ENCODE data around the gene TSPEAR. TPM values are rescaled to one million over a fixed set of nuclear protein-coding genes. Genes with fewer than 3 reads are reported as not detected.

The TSPEAR gene
- total and polyA plus RNA-seq, 3 donors from 2014 or later, result 0.53 to 0.62 (median 0.55) TPM

- no peak for TF ChIP-seq POLR2A (IDR thresholded peaks at IDR 0.05)
- TF ChIP-seq, protein P1, sequence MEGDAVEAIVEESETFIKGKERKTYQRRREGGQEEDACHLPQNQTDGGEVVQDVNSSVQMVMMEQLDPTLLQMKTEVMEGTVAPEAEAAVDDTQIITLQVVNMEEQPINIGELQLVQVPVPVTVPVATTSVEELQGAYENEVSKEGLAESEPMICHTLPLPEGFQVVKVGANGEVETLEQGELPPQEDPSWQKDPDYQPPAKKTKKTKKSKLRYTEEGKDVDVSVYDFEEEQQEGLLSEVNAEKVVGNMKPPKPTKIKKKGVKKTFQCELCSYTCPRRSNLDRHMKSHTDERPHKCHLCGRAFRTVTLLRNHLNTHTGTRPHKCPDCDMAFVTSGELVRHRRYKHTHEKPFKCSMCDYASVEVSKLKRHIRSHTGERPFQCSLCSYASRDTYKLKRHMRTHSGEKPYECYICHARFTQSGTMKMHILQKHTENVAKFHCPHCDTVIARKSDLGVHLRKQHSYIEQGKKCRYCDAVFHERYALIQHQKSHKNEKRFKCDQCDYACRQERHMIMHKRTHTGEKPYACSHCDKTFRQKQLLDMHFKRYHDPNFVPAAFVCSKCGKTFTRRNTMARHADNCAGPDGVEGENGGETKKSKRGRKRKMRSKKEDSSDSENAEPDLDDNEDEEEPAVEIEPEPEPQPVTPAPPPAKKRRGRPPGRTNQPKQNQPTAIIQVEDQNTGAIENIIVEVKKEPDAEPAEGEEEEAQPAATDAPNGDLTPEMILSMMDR (IDR thresholded peaks at IDR 0.05), result no peak
- no peaks in the 10 kb centered on the region for H3K36me3 ChIP-seq (ENCODE audit: low read depth, missing control alignments)
- intact Hi-C loops (cut with DNase I; ENCODE audit: low total_unique reads), result no loop called here
These were observed 53.5 kb downstream of the TSPEAR start, which contains the start of gene KRTAP12-3 for GRCh38 chr21:44657635-44658540. Gene KRTAP12-3, plus strand, starts transcription at chr21:44657932. Its CDS starts 48 bp downstream, at chr21:44657980.

DNA sequence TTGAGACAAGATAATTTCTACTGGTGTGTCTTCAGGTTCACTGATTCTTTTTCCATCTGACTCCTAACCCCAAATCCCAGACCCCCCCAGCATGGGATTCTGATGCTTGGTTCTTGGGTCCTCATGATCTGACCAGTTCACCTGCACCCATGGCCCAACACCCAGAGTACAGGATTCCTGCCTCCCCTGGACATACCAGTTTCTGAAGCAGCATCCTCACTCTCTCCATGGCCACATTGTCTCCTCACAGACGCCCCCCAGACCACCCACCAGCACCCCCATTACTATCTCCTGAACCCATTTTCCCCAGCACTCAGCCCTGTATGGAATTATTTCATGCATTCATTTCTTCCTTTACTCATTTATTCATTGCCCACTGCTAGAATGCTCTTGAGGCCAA lies 54.5 kb downstream of the TSPEAR start:
- Histone ChIP-seq H3K27me3 (no peaks in the 10 kb centered on the region), H3K36me3 (ENCODE audit: low read depth, missing control alignments) (no peaks in the 10 kb centered on the region), H3K27ac (no peak overlapping the region), H3K9me3 (no peaks in the 10 kb centered on the region), H3K4me1 (no peaks in the 10 kb centered on the region), H3K4me3 (no peak overlapping the region)
- intact Hi-C loops (cut with DNase I; ENCODE audit: low total_unique reads), result no loop called here
- no peak for DNase-seq
- WGBS, 2 donors, result 48 to 53% methylated on average over 1 of the region's 1 CpG
- no peak for TF ChIP-seq POLR2A (IDR thresholded peaks at IDR 0.05)
- TF ChIP-seq, protein P1 (IDR thresholded peaks at IDR 0.05), result no peak

More at GRCh38 chr21:44657635-44658540, 53.5 kb downstream of the TSPEAR start, which contains the start of gene KRTAP12-3:
- H3K4me3 ChIP-seq, result no peak within 1 kb of the TSS
- no peaks in the 10 kb centered on the region for H3K27me3 ChIP-seq
- H3K4me1 ChIP-seq, result no peaks in the 10 kb centered on the region
- H3K27ac ChIP-seq, result no peak within 1 kb of the TSS
- no peak for DNase-seq
- no peaks in the 10 kb centered on the region for H3K9me3 ChIP-seq
- WGBS, 2 donors, result 80% methylated on average over 24 to 26 of the region's 26 CpGs

- Histone ChIP-seq H3K9me3 (no peaks in the 10 kb centered on the region), H3K27me3 (no peaks in the 10 kb centered on the region), H3K4me1 (no peaks in the 10 kb centered on the region), H3K4me3 (no peak within 1 kb of the TSS), H3K27ac (no peak within 1 kb of the TSS), H3K36me3 (ENCODE audit: low read depth, missing control alignments) (no peaks in the 10 kb centered on the region)
- intact Hi-C loops (cut with DNase I; ENCODE audit: low total_unique reads), result no loop called here
- TF ChIP-seq, protein P1 (IDR thresholded peaks at IDR 0.05), result no peak
- no peak for TF ChIP-seq POLR2A (IDR thresholded peaks at IDR 0.05)
- WGBS, 2 donors, result 60 to 81% methylated on average over 8 to 9 of the region's 9 CpGs
- DNase-seq, result no peak
These were observed 56.7 kb downstream of the TSPEAR start, which contains the start of gene KRTAP12-4 for GRCh38 chr21:44654576-44655175. Gene KRTAP12-4, minus strand, starts transcription at chr21:44654659. Its CDS starts 45 bp downstream, at chr21:44654614.

DNA sequence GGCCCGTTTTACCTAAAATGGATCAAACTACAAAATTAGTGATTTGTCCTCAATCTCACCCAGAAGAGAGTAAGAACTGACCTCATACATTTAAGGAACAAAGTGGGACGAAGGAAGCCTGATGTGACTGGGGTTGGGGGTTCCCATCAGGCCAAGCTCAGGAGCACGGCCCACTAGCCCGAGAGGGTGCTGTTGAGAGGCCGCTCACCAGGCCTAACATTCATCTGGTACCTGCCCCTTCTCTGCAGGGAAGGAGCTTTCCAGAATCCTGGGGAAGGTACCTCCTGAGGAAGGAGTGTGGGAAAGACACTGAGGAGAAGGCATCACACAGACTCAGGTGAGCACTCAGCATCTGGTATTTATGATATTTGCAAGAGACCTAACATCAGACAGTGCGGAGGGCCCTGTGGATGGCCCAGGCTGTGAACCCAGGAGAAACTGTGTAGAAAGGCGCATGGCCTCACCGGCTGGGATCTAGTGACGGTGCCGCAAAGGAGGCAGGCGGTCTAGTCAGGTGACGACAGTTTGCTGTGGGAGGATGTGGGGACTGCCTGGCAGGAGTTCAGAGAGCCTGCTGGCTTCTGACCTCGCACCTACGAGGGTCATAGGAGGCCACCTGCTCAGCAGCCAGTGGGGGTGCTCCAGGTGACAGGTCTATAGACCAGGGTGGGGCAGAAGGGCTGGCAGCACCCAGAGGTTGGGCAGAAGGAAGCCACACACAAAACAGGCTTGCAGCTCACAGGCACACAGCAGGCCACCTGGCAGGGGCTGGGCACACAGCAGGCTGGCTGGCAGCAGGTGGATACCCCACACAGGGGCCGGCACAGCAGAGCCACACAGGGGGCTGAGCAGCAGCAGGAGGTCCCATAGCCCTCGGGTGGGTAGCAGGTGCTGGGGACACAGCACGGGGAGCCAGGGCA lies 57.5 kb downstream of the TSPEAR start:
- H3K27me3 ChIP-seq, result no peaks in the 10 kb centered on the region
- H3K4me3 ChIP-seq, result no peak overlapping the region
- no peaks in the 10 kb centered on the region for H3K4me1 ChIP-seq
- intact Hi-C loops (cut with DNase I; ENCODE audit: low total_unique reads), result no loop called here
- no peaks in the 10 kb centered on the region for H3K9me3 ChIP-seq
- no peak for DNase-seq
- no peak overlapping the region for H3K27ac ChIP-seq
- TF ChIP-seq POLR2A (IDR thresholded peaks at IDR 0.05), result no peak
- TF ChIP-seq, protein P1 (IDR thresholded peaks at IDR 0.05), result no peak
- H3K36me3 ChIP-seq (ENCODE audit: low read depth, missing control alignments), result no peaks in the 10 kb centered on the region
- WGBS, 2 donors, result 81 to 87% methylated on average over 14 to 17 of the region's 17 CpGs

Data from testis (tissue), 3 donors.